Keratinocyte (primary cell): ENCODE results near the gene GUCA2A.

Source experiments
- CTCF ChIP-seq, 3 experiments: IDR thresholded peaks in 1 of 3; conservative IDR thresholded peaks in 1 of 3; optimal IDR thresholded peaks in 1 of 3; 2 replicates in 2 of 3; 3 replicates in 1 of 3; pipeline versions ENCODE3 to v1.5.1; 2011; ENCODE audit warnings: low read length in 3 of 3, mild to moderate bottlenecking in 3 of 3, moderate library complexity in 2 of 3, control low read depth in 1 of 3, inconsistent platforms in 1 of 3; ENCODE audit not compliant: insufficient read depth in 2 of 3; ENCODE audit errors: extremely low read depth in 1 of 3
- EZH2 ChIP-seq: IDR thresholded peaks from one replicate; pipeline ENCODE4 v1.6.1; 2012; ENCODE audit warnings: inconsistent platforms, mild to moderate bottlenecking, low read length, moderate library complexity

GRCh38 chr1:42198251-42198650 is 33.7 kb upstream of the GUCA2A start:
- TF ChIP-seq EZH2 (no peak), CTCF (optimal IDR thresholded peaks at IDR 0.05 in 1 of 3, IDR thresholded peaks at IDR 0.05 in 1 of 3, conservative IDR thresholded peaks at IDR 0.05 in 1 of 3; ENCODE audit: extremely low read depth in 1 of 3, insufficient read depth in 2 of 3, low read length in 3 of 3) (no peak)
